Breast epithelium (tissue), 4 donors: Measurements from ENCODE around the gene ZNG1F. TPM values are rescaled to one million over a fixed set of nuclear protein-coding genes. Genes with fewer than 3 reads are reported as not detected.
A peak's percentile ranks its signal among the peaks of the same experiment; 100 is the strongest.
"Not testable (repeated sequence)": the region's sequence is repeated elsewhere in the genome, so short reads cannot be mapped to it uniquely, and the experiment has no call there.

Experiments
- DNase-seq, 2 donors: peaks; one replicate each; pipeline ENCODE4 v3.0.0-alpha.2; 2019; ENCODE audit warnings: low spot score in 2 of 2
- H3K27ac ChIP-seq, 2 donors: fragments of 200-600 bp; sonication (generic) in 1 of 2; one replicate each; pipeline ENCODE4 v1.5.1; 2016 to 2019; ENCODE audit warnings: mild to moderate bottlenecking in 1 of 2
- H3K27me3 ChIP-seq, 2 donors: fragments of 200-600 bp; sonication (generic) in 1 of 2; one replicate each; pipeline versions ENCODE4 v1.5.1 to v1.6.0; 2017 to 2019; ENCODE audit warnings: control low read depth in 1 of 2, mild to moderate bottlenecking in 1 of 2
- H3K36me3 ChIP-seq: fragments of 200-600 bp; one replicate; pipeline ENCODE4 v1.5.1; 2019
- H3K4me1 ChIP-seq, 2 donors: fragments of 200-600 bp; sonication (generic); one replicate each; pipeline ENCODE4 v1.5.1; 2016 to 2019; ENCODE audit warnings: control low read depth in 1 of 2
- H3K4me3 ChIP-seq, 3 donors: fragments of 200-600 bp; sonication (generic); 1 replicate in 2 of 3; 2 replicates in 1 of 3; pipeline ENCODE4 v1.5.1; 2016 to 2019; ENCODE audit warnings: mild to moderate bottlenecking in 3 of 3, moderate library complexity in 2 of 3
- H3K9me3 ChIP-seq, 2 donors: fragments of 200-600 bp; sonication (generic) in 1 of 2; one replicate each; pipeline ENCODE4 v1.5.1; 2016 to 2019; ENCODE audit warnings: control low read depth in 1 of 2
- CTCF ChIP-seq, 3 donors: fragments of 450-650 bp; IDR thresholded peaks; one replicate each; pipeline ENCODE4 v1.5.1; 2016 to 2017; ENCODE audit warnings: antibody characterized with exemption in 3 of 3, mild to moderate bottlenecking in 3 of 3, moderate library complexity in 3 of 3
- intact Hi-C: fragments of 100-400 bp; cut with DNase I; formaldehyde crosslinking; loops from one replicate; pipeline ENCODE4 v1.15.1; 2023; ENCODE audit warnings: low total_unique reads
- total RNA-seq, 3 donors: library from RNA; depleted of rRNA; stranded (reverse); fragments of >200 nt; gene quantifications; one replicate each; pipeline ENCODE4 v1.1.0, GENCODE V29; 2016

Gene ZNG1F
- total RNA-seq, 3 donors from 2014 or later: 6.4 to 31.2 (median 22.9) TPM

- peak in 1 of 3 donors; percentile 15 for TF ChIP-seq CTCF (IDR thresholded peaks at IDR 0.05)
- H3K36me3 ChIP-seq, intact Hi-C loops, DNase-seq, H3K4me1 ChIP-seq, H3K9me3 ChIP-seq, H3K4me3 ChIP-seq, H3K27me3 ChIP-seq, H3K27ac ChIP-seq: not testable (repeated sequence)
Observed at GRCh38 chr9:41088450-41089059, 100.6 kb downstream of the ZNG1F start.

GRCh38 chr9:41087929-41088328 lies 101.2 kb downstream of the ZNG1F start:
- H3K27me3 ChIP-seq, intact Hi-C loops, H3K9me3 ChIP-seq, H3K4me1 ChIP-seq, DNase-seq, H3K36me3 ChIP-seq, H3K27ac ChIP-seq, H3K4me3 ChIP-seq: not testable (repeated sequence)

GRCh38 chr9:41087157-41087780 lies 101.8 kb downstream of the ZNG1F start:
- intact Hi-C loops: not testable (repeated sequence)

GRCh38 chr9:41086685-41087084 lies 102.4 kb downstream of the ZNG1F start:
- H3K4me3 ChIP-seq, DNase-seq, H3K36me3 ChIP-seq, H3K4me1 ChIP-seq, intact Hi-C loops, H3K9me3 ChIP-seq, H3K27ac ChIP-seq, H3K27me3 ChIP-seq: not testable (repeated sequence)

More at GRCh38 chr9:41087157-41087780, 101.8 kb downstream of the ZNG1F start:
- not testable (repeated sequence) for H3K36me3 ChIP-seq, H3K4me3 ChIP-seq, H3K9me3 ChIP-seq, H3K4me1 ChIP-seq, DNase-seq, H3K27me3 ChIP-seq, H3K27ac ChIP-seq

- H3K4me3 ChIP-seq, H3K27me3 ChIP-seq, H3K9me3 ChIP-seq, H3K4me1 ChIP-seq, H3K27ac ChIP-seq, DNase-seq, H3K36me3 ChIP-seq, intact Hi-C loops: not testable (repeated sequence)
Observed at GRCh38 chr9:41086215-41086614, 102.9 kb downstream of the ZNG1F start.

- H3K9me3 ChIP-seq, H3K4me3 ChIP-seq, H3K36me3 ChIP-seq, H3K4me1 ChIP-seq, DNase-seq, intact Hi-C loops, H3K27me3 ChIP-seq, H3K27ac ChIP-seq: not testable (repeated sequence)
Observed at GRCh38 chr9:41082358-41082757, 106.8 kb downstream of the ZNG1F start.

Other genes with a start within 250 kb of the ZNG1F start
- gene FOXD4L6, start 60.6 kb downstream of the ZNG1F start, total RNA-seq: under 1 TPM in 1 of 3 donors, not detected in 2; 0.15 TPM